Endothelial cell of umbilical vein (primary cell): ENCODE measurements around the gene TBC1D8. TPM values are rescaled to one million over a fixed set of nuclear protein-coding genes. Genes with fewer than 3 reads are reported as not detected.

ENCODE experiments used
- BruUV-seq: library from RNA; stranded (reverse); fragments of 400-500 nt; replicated peaks from 2 replicates; lab custom pipeline; 2021; lab: Mats Ljungman, UMichigan
- CTCF ChIA-PET: fragments of 300-600, 350-600 bp; sonication (Branson Sonifier 250); formaldehyde crosslinking; loops from one replicate; lab custom pipeline; 2021; ENCODE audit warnings: antibody characterized with exemption, inconsistent platforms; lab: Charles Lee
- POLR2A ChIA-PET: fragments of 300-600, 350-600 bp; sonication (Branson Sonifier 250); formaldehyde crosslinking; loops from one replicate; lab custom pipeline; 2021; ENCODE audit warnings: antibody characterized with exemption, inconsistent platforms; lab: Charles Lee
- DNase-seq: peaks from one replicate; pipeline ENCODE4 v3.0.0-alpha.2; 2011; ENCODE audit warnings: low read depth, low spot score
- FAIRE-seq: peaks from 2 replicates; lab custom pipeline; 2011; peaks lifted over from hg19 to GRCh38; lab: Jason Lieb, UNC
- H2AFZ ChIP-seq: 2 replicates; pipeline ENCODE4 v1.6.0; 2012; ENCODE audit warnings: low read depth, low read length, control low read depth, inconsistent platforms
- H3K27ac ChIP-seq: 2 replicates; pipeline ENCODE4 v1.5.1; 2011; ENCODE audit warnings: low read depth, mild to moderate bottlenecking, control low read depth, low read length, moderate library complexity; ENCODE audit not compliant: insufficient read depth
- H3K27me3 ChIP-seq, 2 experiments: 2 replicates each; pipeline versions ENCODE4 v1.6.0 to v1.6.1; 2011; ENCODE audit warnings: low read length in 2 of 2, mixed read lengths in 1 of 2; ENCODE audit not compliant: control insufficient read depth in 2 of 2, insufficient read depth in 2 of 2
- H3K36me3 ChIP-seq, 2 experiments: 2 replicates in 1 of 2; 3 replicates in 1 of 2; pipeline ENCODE4 v1.5.1; 2011; ENCODE audit warnings: low read length in 2 of 2, mild to moderate bottlenecking in 1 of 2, moderate library complexity in 1 of 2; ENCODE audit not compliant: control insufficient read depth in 2 of 2, insufficient read depth in 2 of 2; ENCODE audit errors: extremely low read depth in 1 of 2
- H3K4me1 ChIP-seq: 3 replicates; pipeline ENCODE4 v1.5.1; 2011; ENCODE audit warnings: mild to moderate bottlenecking, low read length; ENCODE audit not compliant: control insufficient read depth, insufficient read depth; ENCODE audit errors: extremely low read depth
- H3K4me2 ChIP-seq: 2 replicates; pipeline ENCODE4 v1.6.1; 2011; ENCODE audit warnings: low read length, control low read depth, mixed read lengths; ENCODE audit not compliant: insufficient read depth
- H3K4me3 ChIP-seq, 3 experiments: fragments of 200-600 bp in 1 of 3; sonication (generic), shearing (Covaris generic) in 1 of 3; replicated peaks in 1 of 3; 2 replicates each; pipeline ENCODE4 v1.5.1; 2011 to 2016; ENCODE audit warnings: control low read depth in 3 of 3, low read length in 3 of 3, mild to moderate bottlenecking in 2 of 3, inconsistent platforms in 1 of 3, low read depth in 1 of 3, moderate library complexity in 1 of 3; ENCODE audit not compliant: insufficient read depth in 1 of 3
- H3K79me2 ChIP-seq: 2 replicates; pipeline ENCODE4 v1.6.0; 2012; ENCODE audit warnings: low read length, inconsistent platforms; ENCODE audit not compliant: control insufficient read depth, insufficient read depth
- H3K9ac ChIP-seq: replicated peaks from 2 replicates; pipeline ENCODE3; 2011; ENCODE audit warnings: low read length, control low read depth; ENCODE audit not compliant: insufficient read depth; ENCODE audit errors: extremely low read depth
- H3K9me1 ChIP-seq: replicated peaks from 3 replicates; pipeline ENCODE4 v1.6.0; 2011; ENCODE audit warnings: mild to moderate bottlenecking, low read length; ENCODE audit not compliant: control insufficient read depth, insufficient read depth; ENCODE audit errors: extremely low read depth
- H3K9me3 ChIP-seq: replicated peaks from 2 replicates; pipeline ENCODE4 v1.5.1; 2012; ENCODE audit warnings: low read length, inconsistent platforms; ENCODE audit not compliant: control insufficient read depth, insufficient read depth
- H4K20me1 ChIP-seq: replicated peaks from 2 replicates; pipeline ENCODE3; 2011; ENCODE audit warnings: mild to moderate bottlenecking, low read length; ENCODE audit not compliant: control insufficient read depth, insufficient read depth; ENCODE audit errors: extremely low read depth
- FOS ChIP-seq: IDR thresholded peaks from 2 replicates; pipeline ENCODE4 v1.6.1; 2011; ENCODE audit warnings: mild to moderate bottlenecking, low read length, moderate library complexity, borderline replicate concordance; ENCODE audit not compliant: insufficient read depth
- GATA2 ChIP-seq: IDR thresholded peaks from 2 replicates; pipeline ENCODE4 v1.7.0; 2011; ENCODE audit warnings: low read depth, mild to moderate bottlenecking, moderate library complexity, mixed read lengths, low read length; ENCODE audit not compliant: insufficient read length, insufficient read depth
- JUN ChIP-seq: IDR thresholded peaks from 2 replicates; pipeline ENCODE4 v1.6.1; 2011; ENCODE audit warnings: borderline replicate concordance, low read depth; ENCODE audit not compliant: insufficient read length, insufficient read depth
- MAX ChIP-seq: IDR thresholded peaks from 2 replicates; pipeline ENCODE4 v1.6.1; 2011; ENCODE audit not compliant: insufficient read depth, insufficient read length
- POLR2A ChIP-seq: IDR thresholded peaks from 2 replicates; pipeline ENCODE4 v1.6.1; 2012; ENCODE audit warnings: low read depth, mild to moderate bottlenecking, control low read depth, low read length
- POLR2AphosphoS5 ChIP-seq: IDR thresholded peaks from 2 replicates; pipeline ENCODE4 v1.6.1; 2012; ENCODE audit warnings: low read depth, mild to moderate bottlenecking, control low read depth, low read length, moderate library complexity; ENCODE audit not compliant: insufficient read depth
- dilution Hi-C: fragments of 300-500 bp; cut with MboI; formaldehyde crosslinking; loops from one replicate; pipeline ENCODE4 v1.15.0; 2019; ENCODE audit warnings: low sequenced_read_pairs; ENCODE audit not compliant: extremely low pct_ligation_motif_present
- intact Hi-C: fragments of 100-400 bp; cut with micrococcal nuclease; formaldehyde crosslinking; loops from one replicate; pipeline ENCODE4 v1.10.0; 2022
- polyA plus RNA-seq, 4 experiments: library from polyadenylated mRNA; depleted of rRNA in 3 of 4; stranded (reverse) in 3 of 4; unstranded in 1 of 4; fragments of >200 nt; gene quantifications; 2 replicates each; pipeline versions ENCODE4 v1.2.1 to v1.2.3, GENCODE V29; 2011 to 2012; ENCODE audit warnings: missing spikeins in 1 of 4
- total RNA-seq: library from RNA; stranded (reverse); gene quantifications from 2 replicates; pipeline ENCODE4 v1.2.3, GENCODE V29; 2021
- TF ChIP-seq, protein P1 (sequence below), 2 donors: IDR thresholded peaks; 1 replicate in 1 of 2; 2 replicates in 1 of 2; pipeline ENCODE4 v1.5.1; 2011; ENCODE audit warnings: low read length in 2 of 2, mild to moderate bottlenecking in 2 of 2, moderate library complexity in 2 of 2, control low read depth in 1 of 2, inconsistent platforms in 1 of 2, low read depth in 1 of 2; ENCODE audit not compliant: insufficient read depth in 1 of 2; ENCODE audit errors: extremely low read depth in 1 of 2

The TBC1D8 gene
- total and polyA plus RNA-seq, 2 donors (not counting 3 experiments of a cell fraction or from before 2014, with no cell fraction given): 28.5 to 32.1 TPM

DNA sequence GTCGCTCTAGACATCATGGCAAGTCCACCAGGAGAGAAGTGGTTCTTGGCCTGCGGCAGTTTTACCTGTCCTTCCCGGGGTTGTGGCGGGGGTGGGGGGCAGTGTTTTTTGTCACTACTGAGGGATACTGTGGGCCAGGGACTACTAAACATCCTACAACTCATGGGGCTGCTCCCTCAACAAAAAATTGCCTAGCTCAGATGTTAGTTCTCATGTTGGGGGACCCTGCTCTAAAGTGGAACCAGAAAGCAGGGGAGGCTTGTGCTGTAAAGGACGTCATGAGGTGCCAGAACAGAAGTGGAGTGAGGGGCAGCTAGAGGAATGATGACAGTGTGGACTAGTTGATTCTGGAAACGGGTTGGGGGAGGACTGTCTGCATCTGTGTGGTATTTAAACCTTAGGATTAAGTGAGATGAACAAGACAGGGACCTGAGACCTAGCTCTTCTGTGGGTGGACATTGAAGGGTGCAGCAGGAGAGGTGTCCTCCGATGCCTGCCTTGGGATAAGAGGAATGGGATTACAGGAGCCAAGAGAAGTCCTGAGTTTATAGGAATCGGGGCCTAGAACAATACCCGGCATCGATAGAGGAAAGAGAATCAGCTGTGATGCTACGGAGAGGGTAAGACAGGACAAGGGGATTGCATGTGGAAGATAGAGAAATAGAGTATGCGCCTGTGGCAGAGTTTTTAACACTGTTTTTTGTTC lies 146.4 kb downstream of the TBC1D8 start:
- DNase-seq (no peak), FAIRE-seq (no peak)
- no peaks in the 10 kb centered on the region for H3K9me3 ChIP-seq
- H3K9me1 ChIP-seq: no peaks in the 10 kb centered on the region
- H3K4me2 ChIP-seq: peak overlapping the region; percentile 89
- H3K36me3 ChIP-seq: peaks cover 36 to 45% of the 10 kb centered on the region in 2 experiments
- H4K20me1 ChIP-seq: peaks cover 2% of the 10 kb centered on the region
- BruUV-seq: no TSS peak
- dilution Hi-C loops (no loop called here), intact Hi-C loops (no loop called here)
- peaks cover 49% of the 10 kb centered on the region for H3K79me2 ChIP-seq
- peaks cover 24% of the 10 kb centered on the region for H3K4me1 ChIP-seq
- ChIA-PET POLR2A (no interaction called here), CTCF (interaction anchor here (1.2 to 3.9 kb wide), 4 partner anchors 148 to 398 kb away, joined by 3 to 16 read pairs (median 7); no protein-coding TSS in a partner anchor)
- no peak overlapping the region for H2AFZ ChIP-seq
- no peak overlapping the region for H3K27ac ChIP-seq
- H3K9ac ChIP-seq: peak overlapping the region; percentile 22
- TF ChIP-seq POLR2A: peak; percentile 55
- no peak for TF ChIP-seq JUN
- H3K27me3 ChIP-seq: no peaks in the 10 kb centered on the region
- H3K4me3 ChIP-seq: peak overlapping the region in 1 of 3 experiments; percentile 94

DNA sequence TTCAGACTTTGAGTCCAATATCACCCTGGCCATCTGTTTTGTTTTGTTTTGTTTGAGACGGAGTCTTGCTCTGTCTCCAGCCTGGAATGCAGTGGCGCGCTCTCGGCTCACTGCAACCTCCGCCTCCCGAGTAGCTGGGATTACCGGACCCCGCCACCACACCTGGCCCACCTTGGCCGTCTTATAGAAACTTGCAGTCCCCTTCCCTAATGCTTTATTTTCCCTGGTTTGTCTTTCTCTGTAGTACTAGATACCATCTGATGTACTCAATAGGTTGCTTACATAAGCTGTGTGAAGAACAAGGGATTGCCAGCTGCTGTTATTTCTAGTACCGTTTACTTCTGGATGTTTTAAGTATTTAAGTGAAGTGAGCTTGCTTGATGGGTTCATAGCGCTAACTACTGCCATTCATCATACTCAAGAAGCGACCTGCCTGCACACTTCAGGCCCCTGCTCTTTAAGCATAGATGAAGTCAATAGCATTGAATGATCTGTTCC lies 147.9 kb downstream of the TBC1D8 start:
- Histone ChIP-seq H3K27ac (peak overlapping the region; percentile 76), H3K9me1 (no peaks in the 10 kb centered on the region), H3K79me2 (peaks cover 49% of the 10 kb centered on the region), H3K27me3 (no peaks in the 10 kb centered on the region), H2AFZ (no peak overlapping the region), H4K20me1 (peaks cover 2% of the 10 kb centered on the region), H3K4me1 (peaks cover 24% of the 10 kb centered on the region), H3K9ac (peak overlapping the region; percentile 92), H3K4me3 (peak overlapping the region; percentile 82 to 94 (median 90)), H3K4me2 (peak overlapping the region; percentile 89), H3K9me3 (no peaks in the 10 kb centered on the region), H3K36me3 (peaks cover 35 to 45% of the 10 kb centered on the region in 2 experiments)
- FAIRE-seq (peak; percentile 42), DNase-seq (peak; percentile 30)
- intact Hi-C loops (loop anchor here (2.0 kb wide), 1 partner anchor 125 kb away; no protein-coding TSS in a partner anchor), dilution Hi-C loops (no loop called here)
- BruUV-seq: no TSS peak
- POLR2A ChIA-PET: interaction anchor here (1.4 to 1.9 kb wide), 3 partner anchors 147 to 441 kb away, joined by 3 to 8 read pairs (median 7); partner anchors contain the start of genes PDCL3 and TBC1D8
- CTCF ChIA-PET: interaction anchor here (1.3 to 3.9 kb wide), 8 partner anchors 9 to 397 kb away, joined by 3 to 16 read pairs (median 9); no protein-coding TSS in a partner anchor
- TF ChIP-seq GATA2 (no peak), POLR2AphosphoS5 (no peak), POLR2A (no peak), MAX (no peak), FOS (no peak)
- TF ChIP-seq, protein P1, sequence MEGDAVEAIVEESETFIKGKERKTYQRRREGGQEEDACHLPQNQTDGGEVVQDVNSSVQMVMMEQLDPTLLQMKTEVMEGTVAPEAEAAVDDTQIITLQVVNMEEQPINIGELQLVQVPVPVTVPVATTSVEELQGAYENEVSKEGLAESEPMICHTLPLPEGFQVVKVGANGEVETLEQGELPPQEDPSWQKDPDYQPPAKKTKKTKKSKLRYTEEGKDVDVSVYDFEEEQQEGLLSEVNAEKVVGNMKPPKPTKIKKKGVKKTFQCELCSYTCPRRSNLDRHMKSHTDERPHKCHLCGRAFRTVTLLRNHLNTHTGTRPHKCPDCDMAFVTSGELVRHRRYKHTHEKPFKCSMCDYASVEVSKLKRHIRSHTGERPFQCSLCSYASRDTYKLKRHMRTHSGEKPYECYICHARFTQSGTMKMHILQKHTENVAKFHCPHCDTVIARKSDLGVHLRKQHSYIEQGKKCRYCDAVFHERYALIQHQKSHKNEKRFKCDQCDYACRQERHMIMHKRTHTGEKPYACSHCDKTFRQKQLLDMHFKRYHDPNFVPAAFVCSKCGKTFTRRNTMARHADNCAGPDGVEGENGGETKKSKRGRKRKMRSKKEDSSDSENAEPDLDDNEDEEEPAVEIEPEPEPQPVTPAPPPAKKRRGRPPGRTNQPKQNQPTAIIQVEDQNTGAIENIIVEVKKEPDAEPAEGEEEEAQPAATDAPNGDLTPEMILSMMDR (IDR thresholded peaks at IDR 0.05; ENCODE audit: extremely low read depth in 1 of 2, insufficient read depth in 1 of 2, low read depth in 1 of 2, low read length in 2 of 2): no peak
